H1 (cell line): ENCODE results near the gene RTN3. TPM values are rescaled to one million over a fixed set of nuclear protein-coding genes. Genes with fewer than 3 reads are reported as not detected.

Source experiments
- CTCF ChIA-PET: fragments of 300-600 bp; sonication (Branson Sonifier 250); formaldehyde crosslinking; loops from one replicate; lab custom pipeline; 2021; ENCODE audit not compliant: partially characterized antibody; lab: Charles Lee
- POLR2A ChIA-PET: fragments of 300-600 bp; sonication (Branson Sonifier 250); formaldehyde crosslinking; loops from one replicate; lab custom pipeline; 2021; ENCODE audit warnings: inconsistent platforms; ENCODE audit not compliant: partially characterized antibody; lab: Charles Lee
- DNase-seq, 2 experiments: peaks; one replicate each; pipeline versions ENCODE4 v3.0.0 to v3.0.0-alpha.2; 2010 to 2022; ENCODE audit warnings: low spot score in 2 of 2, low read depth in 1 of 2, mixed read lengths in 1 of 2
- FAIRE-seq: peaks from 2 replicates; lab custom pipeline; 2011; peaks lifted over from hg19 to GRCh38; lab: Jason Lieb, UNC
- H2AFZ ChIP-seq: 2 replicates; pipeline ENCODE4 v1.8.1; 2012; ENCODE audit warnings: low read length, inconsistent platforms
- H2AK5ac ChIP-seq: 2 replicates; pipeline ENCODE4 v1.6.1; 2013; ENCODE audit warnings: low read depth, low read length
- H2BK120ac ChIP-seq: replicated peaks from 2 replicates; pipeline ENCODE3; 2013; ENCODE audit warnings: low read depth, low read length, inconsistent platforms
- H2BK12ac ChIP-seq: 2 replicates; pipeline ENCODE4 v1.6.1; 2013; ENCODE audit warnings: low read depth, low read length
- H2BK15ac ChIP-seq: 2 replicates; pipeline ENCODE4 v1.6.1; 2013; ENCODE audit warnings: low read length
- H2BK20ac ChIP-seq: 2 replicates; pipeline ENCODE4 v1.6.1; 2013; ENCODE audit warnings: low read length
- H2BK5ac ChIP-seq: 2 replicates; pipeline ENCODE4 v1.6.1; 2013; ENCODE audit warnings: low read depth, low read length
- H3K14ac ChIP-seq: 2 replicates; pipeline ENCODE4 v1.6.1; 2013; ENCODE audit warnings: inconsistent platforms; ENCODE audit not compliant: insufficient read length
- H3K18ac ChIP-seq: 2 replicates; pipeline ENCODE4 v1.6.1; 2013; ENCODE audit warnings: low read length; ENCODE audit errors: extremely low read depth
- H3K23ac ChIP-seq: 2 replicates; pipeline ENCODE4 v1.6.1; 2013; ENCODE audit warnings: inconsistent platforms; ENCODE audit not compliant: insufficient read length
- H3K23me2 ChIP-seq: 2 replicates; pipeline ENCODE4 v1.6.1; 2013; ENCODE audit warnings: low read depth, low read length
- H3K27ac ChIP-seq: 2 replicates; pipeline ENCODE4 v1.6.1; 2011; ENCODE audit warnings: low read depth, low read length, inconsistent platforms
- H3K27me3 ChIP-seq, 4 experiments: replicated peaks in 1 of 4; 1 replicate in 1 of 4; 2 replicates in 3 of 4; pipeline versions ENCODE4 v1.6.1 to v1.8.1; 2011 to 2013; ENCODE audit warnings: low read length in 3 of 4, mild to moderate bottlenecking in 3 of 4, inconsistent platforms in 2 of 4, mixed read lengths in 2 of 4, moderate library complexity in 1 of 4; ENCODE audit not compliant: control insufficient read depth in 3 of 4, insufficient read depth in 3 of 4; ENCODE audit errors: extremely low read depth in 1 of 4
- H3K36me3 ChIP-seq, 4 experiments: 2 replicates each; pipeline versions ENCODE4 v1.6.1 to v1.8.1; 2011 to 2013; ENCODE audit warnings: mild to moderate bottlenecking in 4 of 4, low read length in 3 of 4, moderate library complexity in 2 of 4, control low read depth in 1 of 4, inconsistent platforms in 1 of 4; ENCODE audit not compliant: insufficient read depth in 4 of 4, control insufficient read depth in 2 of 4
- H3K4ac ChIP-seq: replicated peaks from 2 replicates; pipeline ENCODE3; 2013; ENCODE audit warnings: low read length, low read depth, mixed read lengths, inconsistent platforms; ENCODE audit not compliant: insufficient read length
- H3K4me1 ChIP-seq, 4 experiments: replicated peaks in 1 of 4; 1 replicate in 1 of 4; 2 replicates in 3 of 4; pipeline versions ENCODE4 v1.6.1 to v1.8.1; 2011 to 2013; ENCODE audit warnings: low read length in 3 of 4, inconsistent platforms in 2 of 4, mixed read lengths in 1 of 4; ENCODE audit not compliant: insufficient read depth in 4 of 4, control insufficient read depth in 3 of 4
- H3K4me2 ChIP-seq, 2 experiments: 2 replicates each; pipeline versions ENCODE4 v1.6.1 to v1.8.1; 2011 to 2013; ENCODE audit warnings: low read depth in 2 of 2, low read length in 2 of 2, control low read depth in 1 of 2, inconsistent platforms in 1 of 2, mild to moderate bottlenecking in 1 of 2; ENCODE audit not compliant: insufficient read depth in 1 of 2
- H3K4me3 ChIP-seq, 4 experiments: fragments of 200-600, 300-600 bp in 1 of 4; sonication (generic), shearing (Covaris generic), sonication (Bioruptor Twin) in 1 of 4; 2 replicates each; pipeline versions ENCODE4 v1.5.1 to v1.8.1; 2011 to 2016; ENCODE audit warnings: low read length in 4 of 4, low read depth in 3 of 4, control low read depth in 2 of 4, inconsistent platforms in 2 of 4, mild to moderate bottlenecking in 2 of 4, mixed read lengths in 1 of 4, moderate library complexity in 1 of 4; ENCODE audit not compliant: insufficient read depth in 2 of 4; ENCODE audit errors: extremely low read depth in 1 of 4
- H3K56ac ChIP-seq: replicated peaks from 2 replicates; pipeline ENCODE3; 2013; ENCODE audit warnings: low read depth, mild to moderate bottlenecking, mixed read lengths, low read length, inconsistent platforms; ENCODE audit not compliant: insufficient read length
- H3K79me1 ChIP-seq: 2 replicates; pipeline ENCODE4 v1.6.1; 2013; ENCODE audit warnings: low read depth, low read length, control low read depth
- H3K79me2 ChIP-seq, 2 experiments: 2 replicates each; pipeline versions ENCODE4 v1.6.1 to v1.8.1; 2012 to 2013; ENCODE audit warnings: low read length in 2 of 2, mild to moderate bottlenecking in 2 of 2, inconsistent platforms in 1 of 2; ENCODE audit not compliant: insufficient read depth in 2 of 2, control insufficient read depth in 1 of 2
- H3K9ac ChIP-seq, 4 experiments: replicated peaks in 1 of 4; 1 replicate in 1 of 4; 2 replicates in 3 of 4; pipeline versions ENCODE4 v1.6.1 to v1.8.1; 2011 to 2013; ENCODE audit warnings: low read depth in 3 of 4, low read length in 3 of 4, control low read depth in 2 of 4, mild to moderate bottlenecking in 2 of 4, moderate library complexity in 2 of 4, inconsistent platforms in 1 of 4; ENCODE audit errors: extremely low read depth in 1 of 4
- H3K9me3 ChIP-seq, 2 experiments: 2 replicates each; pipeline versions ENCODE4 v1.6.1 to v1.8.1; 2012 to 2013; ENCODE audit warnings: mild to moderate bottlenecking in 2 of 2, moderate library complexity in 2 of 2, control low read depth in 1 of 2, inconsistent platforms in 1 of 2, low read depth in 1 of 2, low read length in 1 of 2, mixed read lengths in 1 of 2; ENCODE audit not compliant: insufficient read depth in 2 of 2
- H4K20me1 ChIP-seq, 2 experiments: replicated peaks in 1 of 2; 2 replicates each; pipeline versions ENCODE3 to v1.8.1; 2011 to 2013; ENCODE audit warnings: inconsistent platforms in 2 of 2, low read length in 2 of 2, mild to moderate bottlenecking in 1 of 2; ENCODE audit not compliant: insufficient read depth in 2 of 2, control insufficient read depth in 1 of 2
- H4K5ac ChIP-seq: 2 replicates; pipeline ENCODE4 v1.6.1; 2013; ENCODE audit warnings: low read length, low read depth, mixed read lengths, inconsistent platforms; ENCODE audit not compliant: insufficient read length
- H4K8ac ChIP-seq: 2 replicates; pipeline ENCODE4 v1.8.0; 2013; ENCODE audit warnings: mild to moderate bottlenecking, moderate library complexity, low read length, inconsistent platforms; ENCODE audit not compliant: insufficient read depth; ENCODE audit errors: extremely low read depth
- H4K91ac ChIP-seq: replicated peaks from 2 replicates; pipeline ENCODE3; 2013; ENCODE audit warnings: low read length, mixed read lengths, inconsistent platforms; ENCODE audit not compliant: insufficient read length
- RXRA ChIP-seq: IDR thresholded peaks from 2 replicates; pipeline ENCODE4 v1.6.1; 2011; ENCODE audit warnings: low read depth, mild to moderate bottlenecking, low read length, moderate library complexity; ENCODE audit not compliant: insufficient read depth
- SUZ12 ChIP-seq: fragments of 200-600 bp; sonication (generic); IDR thresholded peaks from 2 replicates; pipeline ENCODE4 v1.6.1; 2012; ENCODE audit warnings: mild to moderate bottlenecking, inconsistent platforms, low read length, moderate library complexity, mixed read lengths
- WGBS, 2 experiments: shearing (Covaris generic) in 1 of 2; methylation state at CpG; one replicate each; pipeline versions ENCODE4 v1.1.6 to v1.1.7; 2013 to 2015; ENCODE audit warnings: low lambda C conversion rate in 2 of 2, mixed read lengths in 2 of 2, inconsistent platforms in 1 of 2, low coverage in 1 of 2, missing lambda C conversion rate in 1 of 2; ENCODE audit not compliant: insufficient replicate concordance in 2 of 2, insufficient coverage in 1 of 2, insufficient read length in 1 of 2; ENCODE audit errors: extremely low coverage in 1 of 2, missing lambda C conversion rate in 1 of 2; 5-methylcytosine and 5-hydroxymethylcytosine counted together
- polyA plus RNA-seq, 7 experiments: library from polyadenylated mRNA; depleted of rRNA in 3 of 7; stranded (reverse) in 5 of 7; unstranded in 2 of 7; fragments of >200 nt in 5 of 7; fragments of 200-250 nt in 2 of 7; gene quantifications; 1 replicate in 5 of 7; 2 replicates in 1 of 7; 4 replicates in 1 of 7; pipeline versions ENCODE4 v1.2.1 to v1.2.3, GENCODE V29; 2011 to 2013; ENCODE audit warnings: missing spikeins in 2 of 7, mixed read lengths in 2 of 7
- total RNA-seq: library from RNA; stranded (reverse); fragmentation: NEBNext Ultra II Directional; extraction: Animal tissue kit (Norgen Biotek cat#: 25700); gene quantifications from 2 replicates; pipeline ENCODE4 v1.2.1, GENCODE V29; 2021

RTN3 gene
- total and polyA plus RNA-seq, 2 of the 8 experiments (the other 6 are each of a cell fraction or from before 2014, with no cell fraction given), result 160 to 203 TPM

GRCh38 chr11:63694596-63694995 lies 13.3 kb downstream of the RTN3 start:
- H2BK20ac ChIP-seq, result no peak overlapping the region
- H2BK12ac ChIP-seq, result no peak overlapping the region
- peaks cover 11 to 12% of the 10 kb centered on the region in 2 experiments for H4K20me1 ChIP-seq
- H3K4me2 ChIP-seq, result no peak overlapping the region
- H2BK5ac ChIP-seq, result no peak overlapping the region
- no peaks in the 10 kb centered on the region for H3K23me2 ChIP-seq
- no peak overlapping the region for H4K5ac ChIP-seq
- no peak overlapping the region for H3K4ac ChIP-seq
- no peaks in the 10 kb centered on the region for H3K27me3 ChIP-seq
- H3K23ac ChIP-seq, result no peak overlapping the region
- H3K14ac ChIP-seq, result no peak overlapping the region
- 96% methylated on average over 7 of the region's 7 CpGs; no CpG with 5 or more reads in 1 of the 2 experiments for WGBS, 2 experiments
- no peak overlapping the region for H3K27ac ChIP-seq
- peaks cover 4% of the 10 kb centered on the region for H3K79me1 ChIP-seq
- H3K4me3 ChIP-seq, result no peak overlapping the region
- no peak overlapping the region for H4K8ac ChIP-seq
- H3K9ac ChIP-seq, result no peak overlapping the region
- H3K18ac ChIP-seq, result no peak overlapping the region
- no peak for DNase-seq
- peaks cover 0 to 4% (median 2%) of the 10 kb centered on the region in 4 experiments; a peak in 3 of 7 replicates for H3K4me1 ChIP-seq
- peaks cover 14 to 86% of the 10 kb centered on the region in 2 experiments for H3K79me2 ChIP-seq
- no peaks in the 10 kb centered on the region; a peak in 2 of 8 replicates for H3K36me3 ChIP-seq
- no peak overlapping the region for H4K91ac ChIP-seq
- H2AFZ ChIP-seq, result no peak overlapping the region
- H2AK5ac ChIP-seq, result no peak overlapping the region
- POLR2A ChIA-PET, result interaction anchor here (0.9 to 1.0 kb wide), 2 partner anchors 8 to 13 kb away, joined by 5 read pairs; partner anchors contain the start of gene RTN3
- no peak overlapping the region for H3K56ac ChIP-seq
- no peak overlapping the region for H2BK120ac ChIP-seq
- FAIRE-seq, result no peak
- no peak overlapping the region for H2BK15ac ChIP-seq
- H3K9me3 ChIP-seq, result no peaks in the 10 kb centered on the region
- CTCF ChIA-PET, result interaction anchor here (0.6 to 1.4 kb wide), 6 partner anchors 12 to 59 kb away, joined by 3 to 6 read pairs (median 4); partner anchors contain the start of gene RTN3
- TF ChIP-seq SUZ12 (no peak), RXRA (no peak)
